Stimulated activated CD8-positive, alpha-beta memory T cell treated with anti-CD3 and anti-CD28 coated beads, Interleukin-4, amount 100 ng/mL, for 48 hours (primary cell): ENCODE results near the gene C1R.

Source experiments
- DNase-seq: peaks from one replicate; pipeline ENCODE4 v3.0.0-alpha.2; 2020

The C1R gene

DNA sequence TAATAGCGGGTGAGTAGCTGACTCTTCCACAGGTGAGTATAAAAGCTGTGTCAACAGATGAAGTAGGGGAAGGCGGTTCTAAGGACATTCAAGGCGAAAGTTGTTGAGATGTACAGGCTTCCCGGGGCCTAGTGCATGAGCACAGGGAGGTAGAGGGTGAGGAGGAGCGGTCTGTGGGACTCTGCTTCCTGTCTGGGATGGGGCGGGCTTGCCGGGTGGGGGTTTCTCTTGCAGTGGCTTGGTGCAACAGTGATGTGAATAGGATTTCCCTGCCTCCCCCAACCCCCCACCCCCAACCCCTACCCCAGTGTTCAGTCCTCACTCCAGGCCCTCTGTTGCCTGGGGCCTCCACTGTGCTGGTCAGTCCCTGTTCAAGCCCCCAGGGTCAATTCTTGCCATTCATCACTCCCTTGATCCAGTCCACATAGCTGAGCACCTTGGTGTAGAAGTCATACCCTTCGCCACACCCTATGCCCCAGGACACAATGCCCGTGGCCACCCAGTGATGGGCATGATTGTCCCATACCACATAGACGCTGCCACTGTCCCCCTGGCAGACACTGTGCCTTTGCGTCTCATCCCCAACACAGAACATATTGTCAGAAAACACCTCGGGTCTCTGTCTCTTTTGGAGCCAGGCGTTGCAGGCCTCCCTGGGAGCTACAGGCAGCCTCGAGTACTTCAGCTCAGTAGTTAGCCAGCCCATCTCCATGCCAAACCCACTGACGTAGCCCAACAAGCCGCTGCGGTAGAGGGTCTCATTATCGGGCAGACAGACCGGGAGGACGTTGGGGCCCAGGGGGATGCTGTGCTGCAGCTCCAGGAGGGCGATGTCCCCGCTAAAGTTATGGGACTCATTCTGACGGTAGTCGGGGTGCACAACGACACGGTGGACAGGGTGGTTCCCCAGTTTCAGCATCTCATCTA lies 4.0 kb upstream of the C1R start:
- no peak for DNase-seq

DNA sequence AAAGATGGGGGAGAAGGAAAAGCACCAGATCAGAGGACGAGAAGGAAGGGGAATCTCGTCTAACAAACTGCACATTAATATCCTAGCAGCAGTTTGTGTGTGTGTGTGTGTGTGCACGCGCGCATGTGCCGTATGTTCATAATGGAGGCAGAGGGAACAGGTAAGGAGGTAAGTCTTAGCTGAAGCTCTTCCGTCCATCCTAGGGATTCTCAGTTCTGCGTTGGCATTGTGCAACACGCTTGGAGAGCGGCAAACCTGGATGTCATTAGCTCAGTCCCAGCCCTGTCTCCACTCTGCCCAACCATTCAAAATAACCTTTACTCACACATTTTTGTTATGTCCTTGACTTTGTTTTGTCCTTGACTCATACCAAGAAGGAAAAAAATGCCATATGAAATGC lies 1.6 kb upstream of the C1R start:
- no peak for DNase-seq

- DNase-seq = no peak
These were observed 1.2 kb upstream of the C1R start for GRCh38 chr12:7093486-7093885.

- DNase-seq = no peak
These were observed 778 bp upstream of the C1R start for GRCh38 chr12:7092986-7093460.

GRCh38 chr12:7091660-7092228 lies 501 bp downstream of the C1R start:
- DNase-seq = no peak

GRCh38 chr12:7091171-7091570 lies 1.1 kb downstream of the C1R start:
- no peak for DNase-seq

DNA sequence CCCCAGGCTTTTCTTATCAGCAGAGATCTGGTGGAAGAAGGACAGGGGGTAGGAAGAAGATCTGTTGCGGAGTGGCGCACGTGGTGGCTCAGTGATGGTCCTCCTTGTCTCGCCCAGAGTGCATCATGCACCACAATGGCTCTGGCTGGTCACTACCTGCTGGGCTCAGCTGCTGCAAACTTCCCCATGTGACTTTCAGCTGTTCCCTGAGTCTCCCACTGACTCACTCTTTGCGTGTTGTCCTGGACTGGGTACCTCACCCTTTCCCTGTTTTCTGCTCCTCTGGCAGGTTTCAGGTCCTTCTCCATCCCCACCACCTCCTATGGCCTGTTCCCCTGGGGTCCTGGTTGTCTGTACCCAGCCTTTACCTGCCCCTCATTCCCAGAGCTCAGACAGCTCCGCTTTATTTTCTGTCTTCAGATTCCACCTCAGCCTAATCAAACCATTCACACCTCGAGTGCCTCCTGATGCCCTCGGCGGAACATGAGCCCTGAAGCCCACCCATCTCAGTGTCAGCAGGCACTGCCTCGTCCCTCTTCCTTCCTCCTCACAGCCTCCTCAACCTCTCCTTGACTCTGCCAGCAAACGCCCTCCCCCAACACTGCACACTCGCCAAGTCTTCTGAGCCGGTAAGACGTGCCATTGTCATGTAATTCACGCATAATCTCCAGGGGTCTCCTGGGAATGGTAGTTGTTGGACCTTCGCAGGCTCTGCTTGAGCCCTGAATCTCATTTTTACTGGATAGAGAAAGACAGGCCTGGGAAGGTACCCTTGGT lies 1.8 kb downstream of the C1R start:
- no peak for DNase-seq

GRCh38 chr12:7089196-7089871 lies 2.9 kb downstream of the C1R start:
- DNase-seq = no peak

DNA sequence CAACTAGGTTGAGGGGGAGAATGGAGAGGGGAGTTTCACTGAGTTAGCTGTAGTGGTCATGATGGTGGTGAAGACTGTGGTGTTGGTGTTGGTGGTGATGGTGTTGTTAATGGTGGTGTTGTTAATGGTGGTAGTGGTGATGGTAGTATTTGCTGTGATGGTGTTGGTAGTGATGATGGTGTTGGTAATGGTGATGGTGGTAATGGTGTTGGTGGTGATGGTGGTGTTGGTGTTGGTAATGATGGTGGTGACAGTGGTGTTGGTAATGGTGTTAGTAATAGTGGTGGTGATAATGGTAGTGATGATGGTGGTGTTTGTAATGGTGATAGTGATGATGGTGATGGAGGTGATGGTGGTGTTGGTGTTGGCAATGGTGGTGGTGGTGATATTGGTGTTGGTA lies 9.1 kb downstream of the C1R start:
- no peak for DNase-seq

DNA sequence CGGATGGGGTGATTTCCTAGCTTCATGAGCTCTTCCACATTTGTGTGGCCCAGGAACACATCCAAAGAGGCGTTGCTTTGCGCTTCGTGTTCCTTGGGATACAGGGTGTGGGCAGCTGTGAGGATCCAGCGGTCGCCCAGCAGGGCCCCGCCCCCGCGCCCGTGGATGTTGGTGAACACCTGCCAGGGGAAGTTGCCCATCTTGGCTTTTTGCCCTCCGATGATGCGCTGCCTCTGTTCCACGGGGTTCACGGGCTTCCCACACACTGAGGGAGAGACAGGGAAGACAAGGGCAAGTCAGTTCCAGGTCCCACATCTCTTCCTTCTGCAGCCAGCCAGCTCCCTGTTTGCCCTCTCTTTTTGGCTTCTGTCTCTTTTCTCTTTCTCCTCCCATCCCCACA lies 11.2 kb downstream of the C1R start:
- no peak for DNase-seq

GRCh38 chr12:7079826-7080125 lies 12.5 kb downstream of the C1R start:
- no peak for DNase-seq

DNA sequence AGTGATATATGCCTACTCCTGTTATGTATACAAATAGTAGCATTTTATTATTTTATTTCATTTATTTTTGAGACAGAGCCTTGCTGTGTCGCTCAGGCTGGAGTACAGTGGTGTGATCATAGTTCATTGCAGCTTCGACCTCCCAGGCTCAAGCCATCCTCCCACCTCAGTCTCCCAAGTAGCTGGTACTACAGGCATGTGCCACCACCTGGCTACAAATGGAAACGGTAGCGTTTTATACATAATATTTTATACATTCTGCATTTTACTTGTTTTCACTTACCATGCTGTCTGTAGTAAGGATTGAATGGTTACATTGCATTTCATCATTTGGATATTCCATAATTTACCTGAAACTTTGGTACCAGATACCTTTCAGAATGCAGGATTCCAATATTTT lies 14.1 kb downstream of the C1R start:
- DNase-seq = no peak

DNA sequence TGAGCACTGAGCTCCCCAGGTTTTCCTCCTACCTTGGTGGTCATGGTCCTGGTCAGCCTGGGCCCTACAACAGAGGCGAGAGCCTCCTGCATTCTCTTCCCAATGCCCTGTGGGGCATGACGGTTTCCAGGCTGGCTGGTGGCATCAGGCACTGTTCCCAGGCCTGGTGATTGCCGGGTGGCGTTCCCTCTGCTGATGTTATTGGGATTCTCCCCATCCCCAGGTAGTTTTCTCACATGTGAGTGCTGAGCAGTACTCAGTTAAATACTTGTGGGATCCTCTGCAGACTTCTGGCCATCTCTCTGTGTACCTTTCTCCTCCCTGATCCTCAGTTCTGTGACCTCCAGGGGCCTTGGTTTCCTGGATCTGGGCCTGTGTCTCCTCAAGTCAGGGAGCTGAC lies 15.8 kb downstream of the C1R start:
- DNase-seq = no peak

GRCh38 chr12:7075939-7076338 lies 16.3 kb downstream of the C1R start:
- no peak for DNase-seq

- DNase-seq = no peak
These were observed 16.7 kb downstream of the C1R start for GRCh38 chr12:7075518-7075917.

- DNase-seq = no peak
These were observed 18.3 kb downstream of the C1R start for GRCh38 chr12:7073946-7074345.

- DNase-seq = no peak
These were observed 19.7 kb downstream of the C1R start for GRCh38 chr12:7072554-7072953.

DNA sequence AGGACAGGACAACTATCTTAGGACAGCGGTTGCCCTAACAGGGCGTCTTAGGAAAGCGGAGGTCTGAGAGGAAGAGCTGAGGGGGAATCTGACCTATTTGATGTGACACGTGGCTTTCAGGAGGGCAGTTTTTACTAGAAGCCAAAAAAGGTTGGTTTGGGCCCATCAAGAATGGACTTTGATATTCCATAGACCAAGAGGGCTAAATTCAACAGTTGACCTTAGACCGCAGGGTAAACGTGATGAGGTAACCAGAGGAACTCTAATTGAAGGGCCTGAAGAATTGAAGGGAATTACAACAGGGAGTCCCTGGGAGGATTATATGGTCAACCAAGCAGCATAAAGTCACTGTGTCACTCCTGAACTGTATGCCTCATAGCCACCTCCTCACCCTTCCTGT lies 20.2 kb downstream of the C1R start:
- DNase-seq = no peak

GRCh38 chr12:7069386-7069785 lies 22.9 kb downstream of the C1R start:
- no peak for DNase-seq

GRCh38 chr12:7068994-7069346 lies 23.3 kb downstream of the C1R start:
- no peak for DNase-seq

- no peak for DNase-seq
These were observed 23.8 kb downstream of the C1R start for GRCh38 chr12:7068240-7068993.

GRCh38 chr12:7067096-7067495 lies 25.1 kb downstream of the C1R start:
- DNase-seq = no peak

- DNase-seq = no peak
These were observed 25.6 kb downstream of the C1R start for GRCh38 chr12:7066596-7066995.
